ENCODE results near the gene WNT10A. TPM values are rescaled to one million over a fixed set of nuclear protein-coding genes. Genes with fewer than 3 reads are reported as not detected.
A peak's percentile ranks its signal among the peaks of the same experiment; 100 is the strongest.

WNT10A gene
- total RNA-seq, 1 donor from 2014 or later, result not detected

GRCh38 chr2:218892693-218893348 is 12.2 kb downstream of the WNT10A start:
- Histone ChIP-seq H2AFZ (replicated peaks) (peak overlapping the region; percentile 98), H4K20me1 (ENCODE audit: low read depth) (peaks cover 51% of the 10 kb centered on the region), H3K9ac (no peak overlapping the region), H3K79me2 (ENCODE audit: low read depth) (no peaks in the 10 kb centered on the region), H3K27me3 (peaks cover 100% of the 10 kb centered on the region), H3K9me3 (ENCODE audit: low read depth) (no peaks in the 10 kb centered on the region), H3F3A (ENCODE audit: low read depth) (no peaks in the 10 kb centered on the region), H3K36me3 (no peaks in the 10 kb centered on the region), H3K27ac (no peak overlapping the region), H3K4me2 (peak overlapping the region; percentile 89), H3K4me3 (peak overlapping the region; percentile 51), H3K4me1 (peaks cover 10% of the 10 kb centered on the region)
- H3K4me1 Mint-ChIP-seq, result peaks cover 11% of the 10 kb centered on the region
- peak overlapping the region; percentile 73 for H3K4me3 Mint-ChIP-seq
- H3K27me3 Mint-ChIP-seq (ENCODE audit: insufficient read depth, low read depth), result peaks cover 64% of the 10 kb centered on the region
- H3K36me3 Mint-ChIP-seq, result no peaks in the 10 kb centered on the region
- H3K9me3 Mint-ChIP-seq, result peaks cover 4% of the 10 kb centered on the region
- TF ChIP-seq EZH2phosphoT487 (IDR thresholded peaks at IDR 0.05) (peak; percentile 83), EZH2 (IDR thresholded peaks at IDR 0.05) (peak; percentile 91)
- TF ChIP-seq, protein P1, sequence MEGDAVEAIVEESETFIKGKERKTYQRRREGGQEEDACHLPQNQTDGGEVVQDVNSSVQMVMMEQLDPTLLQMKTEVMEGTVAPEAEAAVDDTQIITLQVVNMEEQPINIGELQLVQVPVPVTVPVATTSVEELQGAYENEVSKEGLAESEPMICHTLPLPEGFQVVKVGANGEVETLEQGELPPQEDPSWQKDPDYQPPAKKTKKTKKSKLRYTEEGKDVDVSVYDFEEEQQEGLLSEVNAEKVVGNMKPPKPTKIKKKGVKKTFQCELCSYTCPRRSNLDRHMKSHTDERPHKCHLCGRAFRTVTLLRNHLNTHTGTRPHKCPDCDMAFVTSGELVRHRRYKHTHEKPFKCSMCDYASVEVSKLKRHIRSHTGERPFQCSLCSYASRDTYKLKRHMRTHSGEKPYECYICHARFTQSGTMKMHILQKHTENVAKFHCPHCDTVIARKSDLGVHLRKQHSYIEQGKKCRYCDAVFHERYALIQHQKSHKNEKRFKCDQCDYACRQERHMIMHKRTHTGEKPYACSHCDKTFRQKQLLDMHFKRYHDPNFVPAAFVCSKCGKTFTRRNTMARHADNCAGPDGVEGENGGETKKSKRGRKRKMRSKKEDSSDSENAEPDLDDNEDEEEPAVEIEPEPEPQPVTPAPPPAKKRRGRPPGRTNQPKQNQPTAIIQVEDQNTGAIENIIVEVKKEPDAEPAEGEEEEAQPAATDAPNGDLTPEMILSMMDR (IDR thresholded peaks at IDR 0.05), result peak; percentile 64
- H3K27ac Mint-ChIP-seq, result no peak overlapping the region
- peak; percentile 91 for DNase-seq (ENCODE audit: low spot score)

DNA sequence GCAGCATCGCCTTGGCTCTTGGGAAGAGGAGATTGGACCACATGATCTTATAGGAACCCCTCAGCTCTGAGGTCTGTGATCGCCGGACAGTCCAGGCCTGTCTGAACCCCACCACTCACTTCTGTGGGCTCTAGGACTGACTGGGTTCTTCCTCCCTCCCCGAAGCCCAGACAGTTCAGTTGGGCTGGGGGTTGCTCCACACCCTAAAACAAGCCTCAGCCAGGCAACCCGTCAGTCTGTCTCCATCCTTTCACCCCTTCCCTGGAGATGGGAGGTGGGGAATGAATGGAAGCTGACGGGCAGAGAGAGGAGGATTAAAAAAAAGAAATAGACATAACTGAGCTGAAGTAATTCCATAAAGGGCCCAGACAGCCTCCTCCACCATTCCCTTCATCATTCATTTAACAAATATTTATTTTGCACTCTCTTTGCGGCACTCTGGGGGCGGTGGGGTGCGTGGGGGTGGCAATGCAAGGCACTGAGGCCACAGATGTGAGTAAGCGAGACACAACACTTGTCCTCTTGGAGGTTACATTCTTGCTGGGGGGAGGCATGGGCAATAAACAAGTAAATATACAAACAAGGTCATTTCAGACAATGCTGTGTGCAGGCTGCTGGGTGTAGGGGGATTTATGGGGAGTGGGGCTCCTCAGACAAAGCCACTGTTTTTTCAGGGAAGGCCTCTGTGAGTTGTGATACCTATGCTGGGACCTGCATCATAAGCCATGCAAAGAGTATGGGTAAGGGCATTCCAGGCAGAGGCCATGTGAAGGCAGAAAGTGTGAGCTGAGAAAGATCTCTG is 12.9 kb downstream of the WNT10A start:
- Histone ChIP-seq H4K20me1 (ENCODE audit: low read depth) (peaks cover 54% of the 10 kb centered on the region), H3K9ac (no peak overlapping the region), H3K9me3 (ENCODE audit: low read depth) (no peaks in the 10 kb centered on the region), H3K4me1 (peaks cover 10% of the 10 kb centered on the region), H3K4me3 (peak overlapping the region; percentile 51), H3K27me3 (peaks cover 100% of the 10 kb centered on the region), H3K36me3 (no peaks in the 10 kb centered on the region), H3K27ac (no peak overlapping the region), H3K79me2 (ENCODE audit: low read depth) (no peaks in the 10 kb centered on the region), H3F3A (ENCODE audit: low read depth) (no peaks in the 10 kb centered on the region), H3K4me2 (peak overlapping the region; percentile 89), H2AFZ (replicated peaks) (peak overlapping the region; percentile 98)
- Mint-ChIP-seq H3K27ac (no peak overlapping the region), H3K9me3 (peaks cover 4% of the 10 kb centered on the region), H3K36me3 (no peaks in the 10 kb centered on the region), H3K4me3 (peak overlapping the region; percentile 73), H3K27me3 (ENCODE audit: insufficient read depth, low read depth) (peaks cover 69% of the 10 kb centered on the region), H3K4me1 (peaks cover 15% of the 10 kb centered on the region)
- no peak for TF ChIP-seq EZH2 (IDR thresholded peaks at IDR 0.05)
- no peak for TF ChIP-seq EZH2phosphoT487 (IDR thresholded peaks at IDR 0.05)
- TF ChIP-seq, protein P1 (IDR thresholded peaks at IDR 0.05), result no peak
- no peak for DNase-seq (ENCODE audit: low spot score)

DNA sequence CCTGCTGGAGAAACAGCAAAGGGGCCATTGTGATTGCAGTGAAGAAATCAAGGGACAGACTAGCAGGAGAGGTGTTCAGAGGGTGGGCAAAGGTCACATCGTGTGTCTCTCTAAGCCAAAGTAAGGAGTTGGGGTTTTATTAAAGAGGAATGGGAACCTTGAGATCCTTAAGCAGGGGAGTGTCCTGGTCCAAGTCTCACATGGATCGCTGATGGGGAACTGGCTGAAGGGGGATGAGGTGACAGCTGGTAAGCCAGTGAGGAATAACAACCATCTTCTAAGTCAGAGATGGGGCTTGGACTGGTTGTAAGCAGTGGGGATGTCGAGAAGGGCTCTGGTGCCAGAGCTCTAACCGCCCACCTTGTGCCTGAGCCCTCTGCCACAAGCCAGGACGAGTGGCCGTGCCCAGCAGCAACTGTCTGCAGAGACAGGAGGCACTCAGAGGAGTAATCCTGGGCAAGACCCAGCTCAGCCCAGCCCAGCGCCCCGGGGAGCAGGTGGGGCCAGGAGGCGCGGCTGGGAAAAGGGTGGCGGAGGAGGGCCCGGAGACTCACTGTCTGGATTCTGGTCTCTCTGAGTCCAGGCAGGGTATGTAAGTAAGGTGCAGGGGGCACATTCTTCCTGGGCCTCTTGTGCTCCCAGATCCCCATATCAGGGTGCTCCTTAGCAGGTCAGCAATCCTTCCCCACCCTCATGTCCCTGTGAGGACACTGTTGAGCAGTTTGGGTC is 13.7 kb downstream of the WNT10A start:
- Mint-ChIP-seq H3K9me3 (peaks cover 4% of the 10 kb centered on the region), H3K27ac (no peak overlapping the region), H3K27me3 (ENCODE audit: insufficient read depth, low read depth) (peaks cover 70% of the 10 kb centered on the region), H3K4me3 (no peak overlapping the region), H3K36me3 (no peaks in the 10 kb centered on the region), H3K4me1 (peaks cover 16% of the 10 kb centered on the region)
- Histone ChIP-seq H3K36me3 (no peaks in the 10 kb centered on the region), H3K27ac (no peak overlapping the region), H3K4me1 (peaks cover 10% of the 10 kb centered on the region), H2AFZ (replicated peaks) (no peak overlapping the region), H4K20me1 (ENCODE audit: low read depth) (peaks cover 54% of the 10 kb centered on the region), H3K27me3 (peaks cover 100% of the 10 kb centered on the region), H3K79me2 (ENCODE audit: low read depth) (no peaks in the 10 kb centered on the region), H3K4me2 (no peak overlapping the region), H3K9me3 (ENCODE audit: low read depth) (no peaks in the 10 kb centered on the region), H3F3A (ENCODE audit: low read depth) (no peaks in the 10 kb centered on the region), H3K9ac (no peak overlapping the region), H3K4me3 (no peak overlapping the region)
- DNase-seq (ENCODE audit: low spot score), result no peak
- TF ChIP-seq EZH2phosphoT487 (IDR thresholded peaks at IDR 0.05) (peak; percentile 18), EZH2 (IDR thresholded peaks at IDR 0.05) (no peak)
